SK-N-SH treated with all-trans-retinoic acid at 6 μM for 48 hours (cell line): ENCODE results near the gene PWWP2A.

Experiments used
- ARNTL ChIP-seq: fragments of 450-650 bp; formaldehyde crosslinking; IDR thresholded peaks from 2 replicates; pipeline ENCODE4 v1.5.0; 2020; ENCODE audit warnings: low read depth, mild to moderate bottlenecking, moderate library complexity, borderline replicate concordance
- CSDC2 ChIP-seq: fragments of 250-450 bp; sonication (Bioruptor Pico); IDR thresholded peaks from 2 replicates; pipeline ENCODE4 v1.5.0; 2020; ENCODE audit warnings: mild to moderate bottlenecking, moderate library complexity
- ISL1 ChIP-seq: fragments of 250-450 bp; sonication (Bioruptor Pico); IDR thresholded peaks from 2 replicates; pipeline ENCODE4 v2.1.2; 2022; ENCODE audit warnings: mild to moderate bottlenecking, moderate library complexity
- OSR1 ChIP-seq: fragments of 250-450 bp; sonication (Bioruptor Pico); IDR thresholded peaks from 2 replicates; pipeline ENCODE4 v1.8.0; 2022; ENCODE audit warnings: moderate library complexity, mild to moderate bottlenecking, inconsistent platforms
- SNAI2 ChIP-seq: fragments of 250-450 bp; sonication (Bioruptor Pico); IDR thresholded peaks from 2 replicates; pipeline ENCODE4 v1.5.0; 2020; ENCODE audit warnings: mild to moderate bottlenecking, moderate library complexity
- TOX ChIP-seq: fragments of 250-450 bp; sonication (Bioruptor Pico); IDR thresholded peaks from 2 replicates; pipeline ENCODE4 v1.8.0; 2021; ENCODE audit warnings: mild to moderate bottlenecking, moderate library complexity, borderline replicate concordance
- ZFP30 ChIP-seq: fragments of 450-650 bp; formaldehyde crosslinking; IDR thresholded peaks from 2 replicates; pipeline ENCODE4 v1.5.0; 2022; ENCODE audit warnings: mild to moderate bottlenecking, moderate library complexity
- ZNF8 ChIP-seq: fragments of 450-650 bp; formaldehyde crosslinking; IDR thresholded peaks from 2 replicates; pipeline ENCODE4 v1.5.0; 2020; ENCODE audit warnings: mild to moderate bottlenecking, moderate library complexity
- TF ChIP-seq, protein P1 (sequence below): fragments of 250-450 bp; sonication (Bioruptor Pico); IDR thresholded peaks from 2 replicates; pipeline ENCODE4 v1.8.0; 2020; ENCODE audit warnings: mild to moderate bottlenecking, moderate library complexity, borderline replicate concordance
- TF ChIP-seq, protein P2 (sequence below): fragments of 250-450 bp; sonication (Bioruptor Pico); IDR thresholded peaks from 2 replicates; pipeline ENCODE4 v1.5.1; 2020; ENCODE audit warnings: low read depth, mild to moderate bottlenecking, moderate library complexity
- TF ChIP-seq, protein P3 (sequence below): fragments of 250-450 bp; sonication (Bioruptor Pico); IDR thresholded peaks from 2 replicates; pipeline ENCODE4 v1.8.0; 2021; ENCODE audit warnings: low read depth, mild to moderate bottlenecking, moderate library complexity, borderline replicate concordance

GRCh38 chr5:160081495-160081894, 37.8 kb downstream of the PWWP2A start:
- TF ChIP-seq, protein P1, sequence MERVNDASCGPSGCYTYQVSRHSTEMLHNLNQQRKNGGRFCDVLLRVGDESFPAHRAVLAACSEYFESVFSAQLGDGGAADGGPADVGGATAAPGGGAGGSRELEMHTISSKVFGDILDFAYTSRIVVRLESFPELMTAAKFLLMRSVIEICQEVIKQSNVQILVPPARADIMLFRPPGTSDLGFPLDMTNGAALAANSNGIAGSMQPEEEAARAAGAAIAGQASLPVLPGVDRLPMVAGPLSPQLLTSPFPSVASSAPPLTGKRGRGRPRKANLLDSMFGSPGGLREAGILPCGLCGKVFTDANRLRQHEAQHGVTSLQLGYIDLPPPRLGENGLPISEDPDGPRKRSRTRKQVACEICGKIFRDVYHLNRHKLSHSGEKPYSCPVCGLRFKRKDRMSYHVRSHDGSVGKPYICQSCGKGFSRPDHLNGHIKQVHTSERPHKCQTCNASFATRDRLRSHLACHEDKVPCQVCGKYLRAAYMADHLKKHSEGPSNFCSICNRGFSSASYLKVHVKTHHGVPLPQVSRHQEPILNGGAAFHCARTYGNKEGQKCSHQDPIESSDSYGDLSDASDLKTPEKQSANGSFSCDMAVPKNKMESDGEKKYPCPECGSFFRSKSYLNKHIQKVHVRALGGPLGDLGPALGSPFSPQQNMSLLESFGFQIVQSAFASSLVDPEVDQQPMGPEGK (CRISPR knock-in tag): no peak
- TF ChIP-seq ARNTL (CRISPR knock-in tag) (no peak), ZFP30 (no peak), SNAI2 (CRISPR knock-in tag) (no peak), ISL1 (CRISPR knock-in tag) (no peak), OSR1 (no peak), CSDC2 (CRISPR knock-in tag) (no peak), TOX (CRISPR knock-in tag) (no peak), ZNF8 (CRISPR knock-in tag) (no peak)
- TF ChIP-seq, protein P2, sequence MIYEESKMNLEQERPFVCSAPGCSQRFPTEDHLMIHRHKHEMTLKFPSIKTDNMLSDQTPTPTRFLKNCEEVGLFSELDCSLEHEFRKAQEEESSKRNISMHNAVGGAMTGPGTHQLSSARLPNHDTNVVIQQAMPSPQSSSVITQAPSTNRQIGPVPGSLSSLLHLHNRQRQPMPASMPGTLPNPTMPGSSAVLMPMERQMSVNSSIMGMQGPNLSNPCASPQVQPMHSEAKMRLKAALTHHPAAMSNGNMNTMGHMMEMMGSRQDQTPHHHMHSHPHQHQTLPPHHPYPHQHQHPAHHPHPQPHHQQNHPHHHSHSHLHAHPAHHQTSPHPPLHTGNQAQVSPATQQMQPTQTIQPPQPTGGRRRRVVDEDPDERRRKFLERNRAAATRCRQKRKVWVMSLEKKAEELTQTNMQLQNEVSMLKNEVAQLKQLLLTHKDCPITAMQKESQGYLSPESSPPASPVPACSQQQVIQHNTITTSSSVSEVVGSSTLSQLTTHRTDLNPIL (CRISPR knock-in tag): no peak
- TF ChIP-seq, protein P3, sequence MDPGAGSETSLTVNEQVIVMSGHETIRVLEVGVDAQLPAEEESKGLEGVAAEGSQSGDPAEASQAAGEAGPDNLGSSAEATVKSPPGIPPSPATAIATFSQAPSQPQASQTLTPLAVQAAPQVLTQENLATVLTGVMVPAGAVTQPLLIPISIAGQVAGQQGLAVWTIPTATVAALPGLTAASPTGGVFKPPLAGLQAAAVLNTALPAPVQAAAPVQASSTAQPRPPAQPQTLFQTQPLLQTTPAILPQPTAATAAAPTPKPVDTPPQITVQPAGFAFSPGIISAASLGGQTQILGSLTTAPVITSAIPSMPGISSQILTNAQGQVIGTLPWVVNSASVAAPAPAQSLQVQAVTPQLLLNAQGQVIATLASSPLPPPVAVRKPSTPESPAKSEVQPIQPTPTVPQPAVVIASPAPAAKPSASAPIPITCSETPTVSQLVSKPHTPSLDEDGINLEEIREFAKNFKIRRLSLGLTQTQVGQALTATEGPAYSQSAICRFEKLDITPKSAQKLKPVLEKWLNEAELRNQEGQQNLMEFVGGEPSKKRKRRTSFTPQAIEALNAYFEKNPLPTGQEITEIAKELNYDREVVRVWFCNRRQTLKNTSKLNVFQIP (CRISPR knock-in tag): no peak
